Measurements from ENCODE around the gene SETX.

DNA sequence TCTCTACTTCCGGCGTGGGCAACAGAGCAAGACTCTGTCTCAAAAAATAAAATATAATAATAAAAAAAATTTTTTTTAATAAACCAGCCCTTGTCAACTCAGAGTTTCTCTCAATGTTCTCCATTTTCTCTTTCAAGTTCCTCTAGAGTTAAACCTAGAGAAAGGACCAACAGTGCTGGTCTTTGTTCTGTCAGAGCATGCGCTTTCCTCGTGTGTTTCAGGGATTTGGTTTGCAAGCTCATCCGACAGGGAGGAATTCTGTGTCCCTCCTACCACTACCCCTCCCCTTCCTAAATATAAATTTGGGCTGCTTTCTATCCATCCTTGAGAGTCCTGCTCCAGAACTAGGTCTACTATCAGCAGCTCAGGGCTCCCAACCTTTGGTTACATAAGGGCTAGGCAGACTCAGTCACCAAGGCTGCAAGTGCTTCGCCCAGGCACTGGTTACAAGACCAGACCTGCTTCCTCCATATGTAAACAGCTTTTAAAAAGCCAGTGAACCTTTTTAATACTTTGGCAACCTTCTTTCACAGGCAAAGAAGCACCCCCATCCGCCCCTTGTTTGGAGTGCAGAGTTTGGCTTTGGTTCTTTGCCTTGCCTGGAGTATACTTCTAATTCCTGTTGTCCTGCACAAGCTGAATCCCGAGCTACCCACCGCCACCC is 13.5 kb downstream of the SETX start:
- TF ChIP-seq POLR2AphosphoS5 (IDR thresholded peaks at IDR 0.05) (no peak), POLR2A (IDR thresholded peaks at IDR 0.05) (no peak), EP300 (IDR thresholded peaks at IDR 0.05) (no peak)
- TF ChIP-seq, protein P1, sequence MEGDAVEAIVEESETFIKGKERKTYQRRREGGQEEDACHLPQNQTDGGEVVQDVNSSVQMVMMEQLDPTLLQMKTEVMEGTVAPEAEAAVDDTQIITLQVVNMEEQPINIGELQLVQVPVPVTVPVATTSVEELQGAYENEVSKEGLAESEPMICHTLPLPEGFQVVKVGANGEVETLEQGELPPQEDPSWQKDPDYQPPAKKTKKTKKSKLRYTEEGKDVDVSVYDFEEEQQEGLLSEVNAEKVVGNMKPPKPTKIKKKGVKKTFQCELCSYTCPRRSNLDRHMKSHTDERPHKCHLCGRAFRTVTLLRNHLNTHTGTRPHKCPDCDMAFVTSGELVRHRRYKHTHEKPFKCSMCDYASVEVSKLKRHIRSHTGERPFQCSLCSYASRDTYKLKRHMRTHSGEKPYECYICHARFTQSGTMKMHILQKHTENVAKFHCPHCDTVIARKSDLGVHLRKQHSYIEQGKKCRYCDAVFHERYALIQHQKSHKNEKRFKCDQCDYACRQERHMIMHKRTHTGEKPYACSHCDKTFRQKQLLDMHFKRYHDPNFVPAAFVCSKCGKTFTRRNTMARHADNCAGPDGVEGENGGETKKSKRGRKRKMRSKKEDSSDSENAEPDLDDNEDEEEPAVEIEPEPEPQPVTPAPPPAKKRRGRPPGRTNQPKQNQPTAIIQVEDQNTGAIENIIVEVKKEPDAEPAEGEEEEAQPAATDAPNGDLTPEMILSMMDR (IDR thresholded peaks at IDR 0.05) = no peak
